Measurements from ENCODE around the gene PARM1.

Gene PARM1

DNA sequence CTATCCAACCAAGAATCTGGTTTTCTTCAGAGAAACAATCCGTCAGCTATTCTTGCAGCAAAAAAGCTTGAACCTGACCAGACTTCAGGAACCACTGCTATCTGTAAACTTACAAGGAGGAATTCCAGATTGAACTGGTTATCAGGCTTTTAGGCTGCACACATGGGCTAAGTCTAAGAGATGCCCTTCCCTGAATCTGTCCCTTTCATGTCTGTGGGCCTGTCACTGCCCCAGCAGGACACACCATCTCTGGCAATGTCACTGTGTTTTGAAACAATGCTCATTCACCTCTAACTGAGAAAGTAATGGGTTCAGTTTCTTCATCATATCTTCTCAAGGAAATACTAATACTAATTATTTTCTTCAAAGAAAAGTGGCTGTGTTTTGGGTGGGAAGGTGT lies 72.8 kb downstream of the PARM1 start:
- Histone ChIP-seq H4K91ac (ENCODE audit: low read depth, low read length) (no peak overlapping the region), H3K79me2 (ENCODE audit: control insufficient read depth, insufficient read depth, low read length, poor library complexity) (no peaks in the 10 kb centered on the region), H4K12ac (ENCODE audit: low read depth, low read length) (no peak overlapping the region), H2BK120ac (ENCODE audit: insufficient read depth, low read length, poor library complexity) (no peak overlapping the region), H3K36me3 (ENCODE audit: control insufficient read depth in 1 of 2, insufficient read depth in 2 of 2, low read length in 2 of 2) (no peaks in the 10 kb centered on the region), H3K14ac (ENCODE audit: low read length) (no peak overlapping the region), H3K79me1 (ENCODE audit: low read length) (no peaks in the 10 kb centered on the region), H3K9ac (ENCODE audit: low read length) (no peak overlapping the region), H3K23ac (ENCODE audit: low read length) (no peak overlapping the region), H3K27ac (ENCODE audit: low read depth, low read length) (no peak overlapping the region), H3K4me2 (ENCODE audit: low read length) (no peak overlapping the region), H3K4me1 (ENCODE audit: control insufficient read depth in 1 of 2, insufficient read depth in 2 of 2, low read length in 2 of 2) (peaks cover 0 to 2% of the 10 kb centered on the region in 2 experiments), H2AK5ac (ENCODE audit: low read length) (no peak overlapping the region), H4K8ac (ENCODE audit: low read depth, low read length) (no peak overlapping the region), H2BK5ac (ENCODE audit: low read depth, low read length, poor library complexity) (no peak overlapping the region), H3K27me3 (ENCODE audit: insufficient read depth, low read length) (no peaks in the 10 kb centered on the region), H3K18ac (ENCODE audit: low read length) (no peak overlapping the region), H3K9me3 (ENCODE audit: insufficient read depth, low read depth, low read length) (no peaks in the 10 kb centered on the region), H2BK12ac (ENCODE audit: low read length) (no peak overlapping the region), H2AFZ (ENCODE audit: insufficient read depth, low read length, poor library complexity) (no peak overlapping the region), H3K4me3 (ENCODE audit: low read depth, low read length) (no peak overlapping the region), H3K4ac (ENCODE audit: low read depth, low read length) (no peak overlapping the region)
- no CpG with 5 or more reads among the region's 1 CpG for WGBS (ENCODE audit: extremely low coverage, insufficient coverage, insufficient read length)
- no peak for DNase-seq

DNA sequence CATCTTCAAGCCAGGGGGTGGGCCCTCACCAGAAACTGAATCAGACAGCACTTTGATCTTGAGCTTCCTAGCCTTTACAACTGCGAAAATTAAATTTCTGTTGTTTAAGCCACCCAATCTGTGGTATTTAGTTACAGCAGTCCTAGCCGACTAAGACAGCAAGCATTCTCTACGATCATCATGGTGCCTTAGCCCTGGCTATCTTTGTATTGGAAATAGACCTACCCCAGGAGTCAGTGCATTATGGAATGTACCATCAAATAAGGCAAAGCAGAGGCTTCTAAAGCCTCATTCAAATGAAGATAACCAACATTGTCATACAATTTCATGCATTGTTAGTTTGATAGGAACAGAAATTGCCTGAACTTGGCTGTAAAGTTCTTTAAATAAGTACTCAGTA lies 75.0 kb downstream of the PARM1 start:
- Histone ChIP-seq H3K14ac (ENCODE audit: low read length) (no peak overlapping the region), H3K9me3 (ENCODE audit: insufficient read depth, low read depth, low read length) (peaks cover 2% of the 10 kb centered on the region), H3K4ac (ENCODE audit: low read depth, low read length) (no peak overlapping the region), H3K27me3 (ENCODE audit: insufficient read depth, low read length) (no peaks in the 10 kb centered on the region), H3K9ac (ENCODE audit: low read length) (no peak overlapping the region), H4K91ac (ENCODE audit: low read depth, low read length) (no peak overlapping the region), H2AK5ac (ENCODE audit: low read length) (no peak overlapping the region), H3K79me2 (ENCODE audit: control insufficient read depth, insufficient read depth, low read length, poor library complexity) (no peaks in the 10 kb centered on the region), H3K23ac (ENCODE audit: low read length) (no peak overlapping the region), H3K79me1 (ENCODE audit: low read length) (no peaks in the 10 kb centered on the region), H2BK120ac (ENCODE audit: insufficient read depth, low read length, poor library complexity) (no peak overlapping the region), H3K4me2 (ENCODE audit: low read length) (no peak overlapping the region), H3K27ac (ENCODE audit: low read depth, low read length) (no peak overlapping the region), H2AFZ (ENCODE audit: insufficient read depth, low read length, poor library complexity) (no peak overlapping the region), H3K36me3 (ENCODE audit: control insufficient read depth in 1 of 2, insufficient read depth in 2 of 2, low read length in 2 of 2) (no peaks in the 10 kb centered on the region), H3K4me1 (ENCODE audit: control insufficient read depth in 1 of 2, insufficient read depth in 2 of 2, low read length in 2 of 2) (no peaks in the 10 kb centered on the region), H2BK12ac (ENCODE audit: low read length) (no peak overlapping the region), H4K12ac (ENCODE audit: low read depth, low read length) (no peak overlapping the region), H3K4me3 (ENCODE audit: low read depth, low read length) (no peak overlapping the region), H4K8ac (ENCODE audit: low read depth, low read length) (no peak overlapping the region), H3K18ac (ENCODE audit: low read length) (no peak overlapping the region), H2BK5ac (ENCODE audit: low read depth, low read length, poor library complexity) (no peak overlapping the region)
- DNase-seq: no peak
- WGBS (ENCODE audit: extremely low coverage, insufficient coverage, insufficient read length): no CpG with 5 or more reads among the region's 3 CpGs

DNA sequence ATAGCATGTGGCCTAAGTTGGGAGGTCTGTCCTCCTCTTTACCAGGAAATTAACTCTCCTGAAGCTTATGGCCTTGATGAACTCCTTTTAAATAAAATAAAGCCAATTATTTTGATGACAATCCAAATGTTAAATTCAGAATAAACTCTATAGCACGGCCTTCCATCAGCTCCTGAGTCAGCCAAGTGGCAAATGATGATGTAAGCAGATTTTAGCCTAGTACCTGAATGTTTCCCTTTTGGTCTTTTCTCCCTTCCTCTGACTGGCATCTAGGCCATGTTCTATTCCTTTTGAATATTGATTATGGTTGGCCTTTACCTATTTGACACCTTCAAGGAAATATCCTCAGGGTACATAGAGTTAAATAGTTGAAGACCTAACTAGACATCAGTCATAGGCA lies 76.2 kb downstream of the PARM1 start:
- H3K4me2 ChIP-seq (ENCODE audit: low read length): no peak overlapping the region
- H3K18ac ChIP-seq (ENCODE audit: low read length): no peak overlapping the region
- H4K91ac ChIP-seq (ENCODE audit: low read depth, low read length): no peak overlapping the region
- H2AFZ ChIP-seq (ENCODE audit: insufficient read depth, low read length, poor library complexity): no peak overlapping the region
- no peaks in the 10 kb centered on the region for H3K36me3 ChIP-seq (ENCODE audit: control insufficient read depth in 1 of 2, insufficient read depth in 2 of 2, low read length in 2 of 2)
- H3K79me1 ChIP-seq (ENCODE audit: low read length): no peaks in the 10 kb centered on the region
- H3K14ac ChIP-seq (ENCODE audit: low read length): no peak overlapping the region
- H3K23ac ChIP-seq (ENCODE audit: low read length): no peak overlapping the region
- H3K27me3 ChIP-seq (ENCODE audit: insufficient read depth, low read length): no peaks in the 10 kb centered on the region
- no CpG with 5 or more reads among the region's 1 CpG for WGBS (ENCODE audit: extremely low coverage, insufficient coverage, insufficient read length)
- no peak overlapping the region for H4K12ac ChIP-seq (ENCODE audit: low read depth, low read length)
- H3K4me3 ChIP-seq (ENCODE audit: low read depth, low read length): no peak overlapping the region
- no peak for DNase-seq
- no peak overlapping the region for H2BK12ac ChIP-seq (ENCODE audit: low read length)
- no peak overlapping the region for H2BK5ac ChIP-seq (ENCODE audit: low read depth, low read length, poor library complexity)
- H2AK5ac ChIP-seq (ENCODE audit: low read length): no peak overlapping the region
- H4K8ac ChIP-seq (ENCODE audit: low read depth, low read length): no peak overlapping the region
- H3K9ac ChIP-seq (ENCODE audit: low read length): no peak overlapping the region
- H3K27ac ChIP-seq (ENCODE audit: low read depth, low read length): no peak overlapping the region
- H3K4ac ChIP-seq (ENCODE audit: low read depth, low read length): no peak overlapping the region
- no peaks in the 10 kb centered on the region for H3K79me2 ChIP-seq (ENCODE audit: control insufficient read depth, insufficient read depth, low read length, poor library complexity)
- H2BK120ac ChIP-seq (ENCODE audit: insufficient read depth, low read length, poor library complexity): no peak overlapping the region
- H3K9me3 ChIP-seq (ENCODE audit: insufficient read depth, low read depth, low read length): peaks cover 2% of the 10 kb centered on the region
- H3K4me1 ChIP-seq (ENCODE audit: control insufficient read depth in 1 of 2, insufficient read depth in 2 of 2, low read length in 2 of 2): no peaks in the 10 kb centered on the region

DNA sequence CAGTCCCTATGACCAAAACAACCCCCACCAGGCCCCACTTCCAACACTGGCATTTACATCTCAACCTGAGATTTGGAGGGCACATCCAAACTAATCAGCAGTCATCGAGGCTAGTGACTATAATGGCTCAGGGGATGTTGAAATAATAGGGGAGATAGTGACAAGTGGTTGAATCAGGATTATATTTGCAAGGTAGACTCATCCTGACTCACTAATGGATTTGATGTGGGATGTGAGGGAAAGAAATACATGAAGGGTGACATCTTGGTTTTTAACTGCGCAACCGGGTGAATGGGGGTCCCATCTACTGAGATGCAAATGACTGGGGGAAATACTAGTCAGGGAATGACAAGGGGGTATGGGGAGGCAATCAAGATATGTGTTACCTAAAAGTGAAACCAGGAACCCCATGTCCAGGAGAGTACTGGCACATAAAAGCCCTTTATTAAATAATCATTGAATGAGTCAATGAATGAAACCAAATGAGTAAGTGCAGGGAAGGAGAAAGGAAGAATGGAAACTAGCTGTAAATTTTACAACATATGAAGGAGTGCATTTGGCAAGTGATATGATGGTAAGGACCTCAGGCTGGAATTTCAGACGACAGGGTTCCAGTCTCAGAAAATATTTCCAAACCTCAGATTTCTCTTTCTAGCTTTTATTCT lies 78.3 kb downstream of the PARM1 start:
- H3K23ac ChIP-seq (ENCODE audit: low read length): no peak overlapping the region
- no peak overlapping the region for H3K27ac ChIP-seq (ENCODE audit: low read depth, low read length)
- H2BK5ac ChIP-seq (ENCODE audit: low read depth, low read length, poor library complexity): no peak overlapping the region
- H3K14ac ChIP-seq (ENCODE audit: low read length): no peak overlapping the region
- peaks cover 2% of the 10 kb centered on the region for H3K9me3 ChIP-seq (ENCODE audit: insufficient read depth, low read depth, low read length)
- no peak overlapping the region for H2BK120ac ChIP-seq (ENCODE audit: insufficient read depth, low read length, poor library complexity)
- H3K4me2 ChIP-seq (ENCODE audit: low read length): no peak overlapping the region
- no peak overlapping the region for H2AFZ ChIP-seq (ENCODE audit: insufficient read depth, low read length, poor library complexity)
- no peaks in the 10 kb centered on the region for H3K36me3 ChIP-seq (ENCODE audit: control insufficient read depth in 1 of 2, insufficient read depth in 2 of 2, low read length in 2 of 2)
- H3K27me3 ChIP-seq (ENCODE audit: insufficient read depth, low read length): no peaks in the 10 kb centered on the region
- no peaks in the 10 kb centered on the region for H3K79me1 ChIP-seq (ENCODE audit: low read length)
- no peak overlapping the region for H4K91ac ChIP-seq (ENCODE audit: low read depth, low read length)
- H3K9ac ChIP-seq (ENCODE audit: low read length): no peak overlapping the region
- no peak overlapping the region for H2AK5ac ChIP-seq (ENCODE audit: low read length)
- H3K4ac ChIP-seq (ENCODE audit: low read depth, low read length): no peak overlapping the region
- H3K4me1 ChIP-seq (ENCODE audit: control insufficient read depth in 1 of 2, insufficient read depth in 2 of 2, low read length in 2 of 2): peaks cover 0 to under 1% of the 10 kb centered on the region in 2 experiments
- WGBS (ENCODE audit: extremely low coverage, insufficient coverage, insufficient read length): no CpG with 5 or more reads among the region's 4 CpGs
- no peak overlapping the region for H3K4me3 ChIP-seq (ENCODE audit: low read depth, low read length)
- H3K18ac ChIP-seq (ENCODE audit: low read length): no peak overlapping the region
- no peak overlapping the region for H4K8ac ChIP-seq (ENCODE audit: low read depth, low read length)
- H2BK12ac ChIP-seq (ENCODE audit: low read length): no peak overlapping the region
- H4K12ac ChIP-seq (ENCODE audit: low read depth, low read length): no peak overlapping the region
- DNase-seq: no peak
- H3K79me2 ChIP-seq (ENCODE audit: control insufficient read depth, insufficient read depth, low read length, poor library complexity): no peaks in the 10 kb centered on the region
